ENCODE data around the gene PC.

PC gene

GRCh38 chr11:66924272-66924671, 33.9 kb downstream of the PC start:
- no peak for DNase-seq (ENCODE audit: low spot score)
- TF ChIP-seq, protein P1, sequence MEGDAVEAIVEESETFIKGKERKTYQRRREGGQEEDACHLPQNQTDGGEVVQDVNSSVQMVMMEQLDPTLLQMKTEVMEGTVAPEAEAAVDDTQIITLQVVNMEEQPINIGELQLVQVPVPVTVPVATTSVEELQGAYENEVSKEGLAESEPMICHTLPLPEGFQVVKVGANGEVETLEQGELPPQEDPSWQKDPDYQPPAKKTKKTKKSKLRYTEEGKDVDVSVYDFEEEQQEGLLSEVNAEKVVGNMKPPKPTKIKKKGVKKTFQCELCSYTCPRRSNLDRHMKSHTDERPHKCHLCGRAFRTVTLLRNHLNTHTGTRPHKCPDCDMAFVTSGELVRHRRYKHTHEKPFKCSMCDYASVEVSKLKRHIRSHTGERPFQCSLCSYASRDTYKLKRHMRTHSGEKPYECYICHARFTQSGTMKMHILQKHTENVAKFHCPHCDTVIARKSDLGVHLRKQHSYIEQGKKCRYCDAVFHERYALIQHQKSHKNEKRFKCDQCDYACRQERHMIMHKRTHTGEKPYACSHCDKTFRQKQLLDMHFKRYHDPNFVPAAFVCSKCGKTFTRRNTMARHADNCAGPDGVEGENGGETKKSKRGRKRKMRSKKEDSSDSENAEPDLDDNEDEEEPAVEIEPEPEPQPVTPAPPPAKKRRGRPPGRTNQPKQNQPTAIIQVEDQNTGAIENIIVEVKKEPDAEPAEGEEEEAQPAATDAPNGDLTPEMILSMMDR (IDR thresholded peaks at IDR 0.05; ENCODE audit: extremely low read depth, insufficient read depth, missing control alignments), result no peak
- in situ Hi-C loops (cut with MboI; ENCODE audit: low pct_unique_long_range_greater_than_20kb, low sequenced_read_pairs, unreplicated experiment), result no loop called here

GRCh38 chr11:66922551-66922950, 35.6 kb downstream of the PC start:
- no peak for DNase-seq (ENCODE audit: low spot score)
- TF ChIP-seq, protein P1 (IDR thresholded peaks at IDR 0.05; ENCODE audit: extremely low read depth, insufficient read depth, missing control alignments), result no peak
- in situ Hi-C loops (cut with MboI; ENCODE audit: low pct_unique_long_range_greater_than_20kb, low sequenced_read_pairs, unreplicated experiment), result no loop called here

DNA sequence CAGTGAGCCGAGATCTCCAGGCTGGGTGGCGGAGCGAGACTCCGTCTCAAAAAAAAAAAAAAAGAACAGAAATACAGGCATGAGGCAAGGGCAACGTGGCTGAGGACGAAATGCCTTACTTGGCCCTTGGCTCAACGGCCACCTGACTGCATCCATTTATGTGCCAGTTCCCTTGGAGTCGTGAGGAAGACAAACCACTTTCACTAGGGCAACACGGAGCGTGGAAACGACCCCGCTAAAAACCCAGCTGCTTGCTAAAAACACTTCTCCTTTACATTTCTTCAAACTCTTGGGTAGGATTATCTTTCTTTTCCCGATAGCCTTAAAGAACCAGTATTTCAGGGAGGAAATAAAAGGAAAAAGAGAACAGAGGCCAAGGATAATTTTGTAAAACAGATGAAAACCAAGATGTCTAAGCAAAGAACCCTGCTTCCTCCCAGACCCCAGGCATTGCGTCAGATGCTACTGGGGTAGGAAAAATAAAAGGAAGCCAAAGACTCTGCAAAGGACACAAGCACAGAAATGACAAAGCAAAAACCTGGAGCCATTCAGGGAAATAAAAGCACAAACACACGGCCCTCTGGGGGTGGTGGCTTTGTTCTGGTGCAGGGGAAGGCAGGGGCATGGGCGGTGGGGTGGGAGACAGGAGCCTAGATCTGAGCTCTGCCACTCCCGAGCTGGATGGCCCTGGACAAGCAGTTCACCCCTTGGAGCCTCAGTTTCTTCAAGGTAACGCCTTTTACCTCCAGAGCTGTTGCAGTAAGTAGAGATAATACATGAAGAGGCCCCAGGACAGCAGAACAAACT, 37.0 kb downstream of the PC start:
- DNase-seq (ENCODE audit: low spot score), result no peak
- in situ Hi-C loops (cut with MboI; ENCODE audit: low pct_unique_long_range_greater_than_20kb, low sequenced_read_pairs, unreplicated experiment), result no loop called here

DNA sequence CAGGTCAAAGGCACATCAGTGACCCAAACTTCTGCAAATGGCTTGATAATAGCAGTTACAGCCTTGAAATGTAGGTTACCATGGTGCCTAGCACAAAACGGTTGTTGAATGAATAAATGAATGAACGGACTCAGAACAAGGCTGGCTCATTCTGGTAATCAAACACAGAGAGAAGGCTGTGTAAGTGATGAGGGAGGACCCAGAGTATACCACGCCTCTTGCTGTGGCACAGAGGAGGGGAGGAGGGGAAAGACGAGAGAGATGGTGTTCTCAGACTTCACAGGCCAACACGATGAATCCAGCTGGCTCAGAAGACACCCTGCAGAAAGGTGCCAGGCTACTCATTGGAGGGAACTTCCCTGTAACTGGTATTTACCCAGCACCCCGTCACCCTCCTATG, 38.3 kb downstream of the PC start:
- no peak for DNase-seq (ENCODE audit: low spot score)
- TF ChIP-seq, protein P1 (IDR thresholded peaks at IDR 0.05; ENCODE audit: extremely low read depth, insufficient read depth, missing control alignments), result no peak
- in situ Hi-C loops (cut with MboI; ENCODE audit: low pct_unique_long_range_greater_than_20kb, low sequenced_read_pairs, unreplicated experiment), result no loop called here

More for the DNA sequence above, 37.0 kb downstream of the PC start:
- TF ChIP-seq, protein P1 (IDR thresholded peaks at IDR 0.05; ENCODE audit: extremely low read depth, insufficient read depth, missing control alignments), result no peak

DNA sequence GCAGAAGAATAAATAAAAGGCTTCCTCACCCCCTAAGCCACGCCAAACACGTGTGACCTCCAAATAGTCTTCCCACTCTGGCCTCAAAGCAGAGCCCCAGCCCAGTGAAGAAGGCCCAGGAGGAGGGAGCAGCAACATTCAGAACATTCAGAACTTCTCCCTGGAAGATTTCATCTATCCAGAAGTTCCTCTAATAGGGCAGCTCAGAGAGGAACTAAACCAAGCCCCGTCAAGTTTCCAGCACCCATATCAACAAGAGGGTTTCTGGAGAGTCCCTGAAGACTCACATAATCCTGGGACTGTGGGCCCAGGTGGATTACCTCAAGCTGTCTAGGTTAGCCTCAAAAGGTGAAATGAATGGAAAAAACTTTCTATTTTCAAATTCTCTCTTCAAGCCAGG, 39.4 kb downstream of the PC start:
- TF ChIP-seq, protein P1 (IDR thresholded peaks at IDR 0.05; ENCODE audit: extremely low read depth, insufficient read depth, missing control alignments), result no peak
- in situ Hi-C loops (cut with MboI; ENCODE audit: low pct_unique_long_range_greater_than_20kb, low sequenced_read_pairs, unreplicated experiment), result no loop called here
- DNase-seq (ENCODE audit: low spot score), result no peak

DNA sequence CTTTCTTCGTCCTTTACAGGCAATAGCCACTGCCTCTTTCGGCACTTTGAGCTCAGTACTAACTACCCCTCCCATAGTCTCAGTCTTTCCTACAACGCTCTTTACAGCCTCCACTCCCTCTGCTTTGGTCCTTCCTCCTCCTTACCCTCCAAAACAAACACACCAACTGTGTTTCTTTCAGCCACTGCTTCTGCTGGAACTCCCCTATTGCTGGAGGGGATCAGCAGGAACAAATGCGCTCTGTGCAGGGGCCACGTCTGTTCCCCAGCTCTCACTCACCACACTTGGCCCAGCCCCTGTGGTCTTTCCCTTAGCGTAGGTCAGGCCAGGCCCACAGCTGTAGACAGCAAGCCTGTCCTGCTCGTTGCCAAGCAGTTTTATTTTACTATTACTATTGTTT, 42.3 kb downstream of the PC start:
- TF ChIP-seq, protein P1 (IDR thresholded peaks at IDR 0.05; ENCODE audit: extremely low read depth, insufficient read depth, missing control alignments), result no peak

More for the DNA sequence above, 42.3 kb downstream of the PC start:
- in situ Hi-C loops (cut with MboI; ENCODE audit: low pct_unique_long_range_greater_than_20kb, low sequenced_read_pairs, unreplicated experiment), result no loop called here
- no peak for DNase-seq (ENCODE audit: low spot score)

Measured in GM13977 (cell line).